ENCODE data around the gene XXYLT1.

Gene XXYLT1

DNA sequence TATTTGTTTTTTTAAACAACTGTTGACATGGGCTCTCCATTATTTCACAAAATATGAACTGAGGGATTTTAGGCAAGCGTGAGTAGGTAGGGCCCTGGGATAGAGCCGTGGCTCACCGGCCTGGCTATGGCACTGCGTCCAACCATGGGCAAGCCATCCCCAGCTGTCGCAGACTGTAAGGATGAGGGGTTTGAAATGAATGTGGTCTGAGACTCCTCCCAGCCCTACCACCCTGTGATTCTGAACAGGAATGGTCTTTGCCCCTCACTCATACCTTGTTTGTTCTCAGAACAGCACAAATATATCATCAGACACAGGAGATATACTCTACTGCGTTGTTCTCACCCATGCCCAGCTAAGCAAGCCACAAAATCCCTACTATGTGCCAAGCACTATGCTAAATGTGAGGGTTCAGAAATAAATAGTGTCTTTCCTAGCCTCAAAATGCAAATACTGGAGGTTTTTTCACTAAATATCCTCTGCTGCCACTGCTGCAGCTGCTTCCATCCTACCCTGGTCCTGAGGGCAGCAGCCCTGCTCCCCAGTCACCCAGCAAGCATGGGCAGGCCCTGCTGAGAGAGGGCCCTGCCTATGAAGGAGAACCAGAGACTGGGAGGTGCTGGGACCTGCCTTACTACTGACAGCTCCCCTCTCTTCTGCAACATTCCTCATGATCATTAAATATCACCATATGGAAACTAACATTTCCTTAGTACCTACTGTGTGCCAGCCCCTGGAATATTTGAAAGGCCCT lies 102.8 kb downstream of the XXYLT1 start:
- DNase-seq (ENCODE audit: low spot score), result no peak

DNA sequence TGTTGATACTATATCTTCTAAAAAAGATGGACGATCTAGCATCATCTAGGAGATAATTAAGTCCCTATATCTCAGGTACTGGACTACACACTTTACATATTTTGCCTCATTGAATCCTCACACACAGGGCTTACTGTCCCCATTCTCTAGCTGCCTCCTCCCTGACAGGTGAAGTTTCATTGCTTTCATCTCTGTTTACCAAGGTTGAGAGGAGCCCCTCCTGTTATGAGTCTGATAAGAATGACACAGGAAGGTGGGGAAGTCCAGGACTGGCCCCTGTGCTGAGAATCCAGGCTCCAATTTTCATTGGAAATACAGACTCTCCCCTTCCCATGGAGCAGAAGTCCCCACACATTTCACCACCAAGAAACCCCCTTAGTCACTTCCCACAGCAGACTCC lies 105.2 kb downstream of the XXYLT1 start:
- DNase-seq (ENCODE audit: low spot score), result no peak

DNA sequence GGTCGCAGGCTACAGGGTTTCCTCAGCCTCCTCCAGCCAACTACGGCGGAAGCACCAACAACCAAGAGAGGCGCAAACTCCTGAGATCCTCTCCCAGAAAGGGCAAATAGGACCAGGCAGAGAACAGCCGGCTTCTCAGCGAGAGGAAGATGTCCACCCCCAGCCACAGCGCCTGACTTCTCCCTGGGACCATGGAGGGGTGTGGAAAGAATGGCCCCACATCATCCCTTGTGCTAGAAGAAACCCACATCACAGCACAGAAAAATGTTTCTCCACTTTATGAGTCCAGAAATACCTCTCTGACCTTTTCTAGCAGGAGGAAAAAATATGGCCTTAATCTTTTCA lies 105.7 kb downstream of the XXYLT1 start:
- no peak for DNase-seq (ENCODE audit: low spot score)

DNA sequence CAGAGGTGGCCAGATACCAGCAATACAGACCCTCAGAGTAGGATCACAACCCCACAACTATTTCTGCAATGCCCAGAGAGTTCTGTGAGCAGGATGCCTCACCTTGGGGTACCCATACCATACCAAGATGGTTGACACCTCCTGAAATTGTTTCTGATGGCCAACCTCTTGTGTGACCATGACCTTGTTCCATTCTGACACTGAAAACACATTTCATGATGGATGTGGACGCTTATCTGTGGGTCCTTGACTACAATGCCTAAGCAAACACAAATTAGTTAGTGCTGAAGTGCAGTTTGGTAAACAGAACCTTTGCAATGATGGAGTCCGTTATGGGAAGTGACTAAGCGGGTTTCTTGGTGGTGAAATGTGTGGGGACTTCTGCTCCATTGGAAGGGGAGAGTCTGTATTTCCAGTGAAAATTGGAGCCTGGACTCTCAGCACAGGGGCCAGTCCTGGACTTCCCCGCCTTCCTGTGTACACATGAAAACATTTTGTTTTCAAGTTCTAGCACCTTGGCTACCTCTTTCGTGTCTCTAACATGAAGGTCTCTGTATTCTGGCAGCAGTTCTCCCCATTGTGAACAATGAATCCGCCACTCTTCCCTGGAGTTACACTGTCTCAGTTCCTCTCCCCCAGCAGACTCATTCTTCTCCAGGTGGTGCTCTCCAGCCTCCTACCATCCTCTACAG lies 106.2 kb downstream of the XXYLT1 start:
- DNase-seq (ENCODE audit: low spot score), result no peak

DNA sequence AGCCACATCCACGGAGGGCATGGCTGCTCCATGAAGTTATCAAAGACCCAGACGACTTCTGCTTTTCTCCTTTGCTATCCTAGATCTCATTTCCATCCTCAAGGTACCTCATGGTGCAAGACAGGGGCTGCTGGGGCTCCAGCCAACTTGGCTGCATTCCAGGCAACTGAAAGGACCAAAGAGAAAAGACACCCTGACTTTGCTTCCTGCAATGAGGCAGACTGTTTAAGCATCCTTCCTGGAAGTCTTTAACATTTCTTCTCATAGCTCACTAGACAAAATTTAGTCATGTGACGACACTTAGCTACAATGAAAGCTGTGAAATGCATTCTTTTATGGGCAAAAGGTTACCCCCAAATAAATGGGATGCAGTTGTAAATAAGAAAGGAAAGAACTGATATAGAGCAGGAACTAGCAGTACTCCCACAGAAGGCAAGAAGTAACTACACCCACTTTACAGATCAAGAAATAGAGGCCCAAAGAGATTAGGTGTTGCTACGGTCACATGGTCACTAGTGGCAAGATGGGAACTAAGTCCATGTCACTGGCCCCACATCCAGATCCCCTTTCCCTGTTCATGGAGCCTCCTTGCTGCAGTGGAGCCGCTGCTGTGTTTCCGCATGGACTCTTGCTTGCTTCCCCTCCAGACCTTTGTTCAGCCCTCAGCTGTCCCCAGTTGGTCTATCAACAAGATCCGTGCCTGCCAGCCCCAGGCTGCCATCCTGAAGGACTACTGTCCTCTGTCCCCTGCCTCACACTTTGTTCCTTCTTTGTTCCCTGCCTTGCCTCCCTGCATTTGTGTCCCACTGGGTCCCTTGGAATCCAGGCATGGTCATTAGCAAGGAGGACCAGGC lies 107.0 kb downstream of the XXYLT1 start:
- no peak for DNase-seq (ENCODE audit: low spot score)

DNA sequence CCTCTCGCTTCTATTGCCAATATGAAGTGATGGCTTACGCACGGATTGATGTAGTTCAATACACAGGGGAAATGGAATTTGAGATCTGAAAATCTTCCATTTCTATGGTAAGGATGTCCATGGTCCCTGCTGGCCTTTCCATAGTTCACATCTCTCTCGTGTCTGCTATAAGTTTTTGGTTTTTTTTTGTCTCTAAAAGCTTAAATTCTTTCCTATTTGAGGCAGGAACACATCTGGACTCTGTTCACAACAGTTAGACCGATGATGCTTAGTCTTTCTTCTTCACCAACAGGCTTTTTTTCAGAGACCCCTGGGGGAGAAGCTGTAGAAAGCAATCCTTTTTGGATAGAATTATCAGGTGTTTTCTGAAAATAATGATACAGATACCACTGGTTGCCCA lies 108.1 kb downstream of the XXYLT1 start:
- DNase-seq (ENCODE audit: low spot score), result no peak

DNA sequence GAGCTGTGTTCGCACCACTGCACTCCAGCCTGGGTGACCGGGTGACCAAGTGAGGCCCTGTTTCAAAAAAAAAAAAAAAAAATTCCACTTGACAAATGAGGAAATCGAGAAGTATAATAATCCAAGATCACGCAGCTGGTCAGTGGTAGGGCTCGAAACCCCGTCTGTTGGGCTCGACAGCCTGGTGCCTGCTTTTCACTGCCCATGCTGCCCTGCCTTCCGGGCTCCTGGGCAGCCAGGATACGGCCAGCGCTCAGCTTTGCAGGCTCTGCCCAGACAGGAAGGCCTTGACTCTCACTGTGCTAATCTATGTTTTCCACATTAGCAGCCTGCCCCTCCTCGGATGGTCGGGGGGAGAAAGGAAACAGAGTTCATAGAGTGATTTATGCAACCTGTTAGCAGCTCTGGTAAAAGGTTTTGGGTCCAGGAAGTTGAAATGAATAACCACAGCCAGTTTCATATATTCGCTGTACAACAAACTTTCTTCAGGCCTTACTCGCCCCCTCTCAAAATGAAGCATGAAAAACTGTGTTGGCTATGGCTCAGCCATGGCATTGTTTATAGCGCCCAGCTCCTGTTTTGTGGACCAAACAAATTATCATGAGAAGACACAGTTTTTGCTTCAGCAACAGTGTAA lies 108.8 kb downstream of the XXYLT1 start:
- DNase-seq (ENCODE audit: low spot score), result no peak

DNA sequence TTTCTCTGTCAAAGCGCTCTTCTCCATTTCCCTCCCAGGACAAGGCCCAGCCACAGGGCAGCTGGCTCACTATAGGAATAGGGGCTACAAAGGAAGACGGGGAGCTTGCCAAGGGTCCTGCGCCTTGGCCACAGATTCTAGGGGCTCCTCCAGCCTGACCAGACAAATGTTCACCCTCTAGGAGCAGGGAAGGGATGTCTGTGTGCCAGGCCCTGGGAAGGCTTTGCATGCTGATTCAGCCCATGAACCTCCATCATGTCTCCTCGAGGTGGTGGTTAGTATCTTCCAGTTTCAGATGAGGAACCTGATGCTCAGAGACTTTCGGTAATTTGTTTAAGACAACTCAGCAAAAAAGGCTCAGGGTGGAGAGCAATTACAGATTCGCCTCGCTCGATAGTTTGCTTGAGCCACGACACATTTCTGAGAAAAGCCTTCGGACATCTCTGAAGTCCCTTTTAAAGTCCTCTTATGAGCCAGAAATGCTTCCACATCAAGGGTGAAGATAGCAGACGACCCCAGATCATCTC lies 110.0 kb downstream of the XXYLT1 start:
- DNase-seq (ENCODE audit: low spot score), result no peak

DNA sequence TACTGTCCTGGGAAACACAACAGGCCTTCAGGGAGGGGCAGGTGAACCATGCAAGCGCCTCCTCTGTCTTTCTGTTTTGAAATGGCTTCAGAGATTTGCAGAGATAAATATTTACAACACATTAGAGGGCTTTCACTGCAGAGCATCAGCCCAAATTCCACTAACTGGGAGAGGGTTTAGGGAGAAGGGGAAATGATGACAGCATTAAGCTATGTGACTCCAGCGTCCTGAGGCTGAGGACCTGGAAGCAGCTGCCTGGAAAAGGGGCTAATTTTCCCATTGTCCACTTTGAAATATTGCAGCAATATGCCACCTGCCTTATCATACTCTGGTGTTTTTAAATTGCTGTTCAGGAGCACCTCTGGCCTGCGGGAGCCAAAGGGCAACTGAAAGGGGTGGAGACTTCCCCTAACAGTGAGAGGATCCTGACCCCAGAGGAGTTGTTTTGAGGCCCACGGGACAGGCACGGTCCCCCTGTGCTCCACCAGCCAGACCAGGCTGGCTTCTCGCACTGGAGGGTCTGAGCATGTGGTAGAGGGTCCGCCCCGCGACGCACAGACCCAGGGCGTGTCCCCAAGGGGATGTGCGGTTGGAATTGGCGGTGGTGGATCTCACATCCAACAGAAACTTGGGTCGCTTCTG lies 110.6 kb downstream of the XXYLT1 start:
- no peak for DNase-seq (ENCODE audit: low spot score)

DNA sequence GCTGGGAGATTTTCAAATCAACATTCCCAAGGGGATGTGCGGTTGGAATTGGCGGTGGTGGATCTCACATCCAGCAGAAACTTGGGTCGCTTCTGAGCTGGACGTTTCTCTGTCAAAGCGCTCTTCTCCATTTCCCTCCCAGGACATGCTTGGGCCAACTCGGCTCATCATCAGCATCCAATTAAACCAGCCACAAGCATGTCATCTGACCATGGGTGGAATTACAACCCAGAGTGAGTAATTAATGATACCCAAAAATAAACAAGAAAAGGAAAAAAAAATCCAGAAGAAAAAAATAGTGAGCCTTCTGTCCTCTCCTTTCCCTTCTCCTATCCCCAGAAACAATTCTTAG lies 111.2 kb downstream of the XXYLT1 start:
- no peak for DNase-seq (ENCODE audit: low spot score)

DNA sequence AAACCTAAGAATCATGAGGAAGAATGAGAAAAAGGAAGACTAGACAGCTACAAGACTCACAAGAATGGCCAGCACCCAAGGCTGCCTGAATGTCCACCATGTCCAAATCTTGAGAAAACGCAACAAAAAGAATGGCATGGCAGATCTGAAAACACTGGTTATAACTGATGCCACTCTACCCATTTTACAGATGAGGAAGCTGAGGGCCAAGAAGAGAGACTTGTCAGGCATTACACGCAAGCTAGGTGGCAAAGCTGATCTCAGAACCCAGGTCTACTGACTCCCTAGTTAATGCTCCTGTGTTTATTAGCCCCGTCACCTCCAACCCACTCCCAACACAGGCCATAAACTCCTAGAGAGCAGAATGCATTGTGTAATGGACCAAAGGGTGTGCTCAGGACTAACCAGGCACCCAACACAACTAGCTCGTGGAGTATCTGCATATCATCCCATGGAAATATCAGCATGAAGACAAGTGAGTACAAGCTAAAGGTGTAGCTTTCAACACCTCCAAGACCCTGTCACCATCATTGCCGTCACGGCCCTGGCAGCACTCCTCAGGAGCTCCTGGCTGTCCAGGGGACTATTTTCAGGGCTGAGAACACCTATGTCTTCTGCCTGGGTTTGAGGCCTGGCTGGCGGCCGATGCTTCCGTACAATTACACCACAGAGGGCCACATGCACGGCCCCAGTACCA lies 111.7 kb downstream of the XXYLT1 start:
- no peak for DNase-seq (ENCODE audit: low spot score)

DNA sequence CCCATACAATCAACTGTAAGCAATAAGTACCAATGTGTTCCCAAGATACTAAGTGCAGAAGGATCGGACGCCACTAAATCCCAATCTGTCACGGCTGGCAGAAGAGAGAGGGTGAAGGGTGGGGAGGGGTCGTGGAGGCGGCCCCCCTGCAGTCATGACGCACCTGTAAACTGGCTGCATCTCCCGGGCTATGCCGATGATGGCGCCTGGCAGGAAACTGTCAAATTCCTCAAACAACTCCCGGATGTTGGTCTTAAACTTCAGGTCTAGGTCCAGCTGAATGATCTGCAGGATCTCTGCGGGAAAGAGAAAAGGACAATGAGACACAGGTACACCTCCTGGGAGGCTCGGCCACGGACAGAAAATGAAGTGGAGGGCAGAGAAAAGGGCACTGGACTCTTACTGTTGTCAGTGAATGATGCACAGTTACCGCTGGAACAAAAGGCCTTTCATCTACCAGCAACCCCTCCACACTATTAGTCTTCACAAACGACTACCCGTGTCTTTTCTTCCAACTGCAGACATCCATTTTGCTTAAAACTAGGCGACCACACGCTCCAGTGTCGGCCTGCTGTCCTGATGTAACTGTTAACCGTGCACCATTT lies 114.6 kb downstream of the XXYLT1 start:
- peak; percentile 29 for DNase-seq (ENCODE audit: low spot score)

DNA sequence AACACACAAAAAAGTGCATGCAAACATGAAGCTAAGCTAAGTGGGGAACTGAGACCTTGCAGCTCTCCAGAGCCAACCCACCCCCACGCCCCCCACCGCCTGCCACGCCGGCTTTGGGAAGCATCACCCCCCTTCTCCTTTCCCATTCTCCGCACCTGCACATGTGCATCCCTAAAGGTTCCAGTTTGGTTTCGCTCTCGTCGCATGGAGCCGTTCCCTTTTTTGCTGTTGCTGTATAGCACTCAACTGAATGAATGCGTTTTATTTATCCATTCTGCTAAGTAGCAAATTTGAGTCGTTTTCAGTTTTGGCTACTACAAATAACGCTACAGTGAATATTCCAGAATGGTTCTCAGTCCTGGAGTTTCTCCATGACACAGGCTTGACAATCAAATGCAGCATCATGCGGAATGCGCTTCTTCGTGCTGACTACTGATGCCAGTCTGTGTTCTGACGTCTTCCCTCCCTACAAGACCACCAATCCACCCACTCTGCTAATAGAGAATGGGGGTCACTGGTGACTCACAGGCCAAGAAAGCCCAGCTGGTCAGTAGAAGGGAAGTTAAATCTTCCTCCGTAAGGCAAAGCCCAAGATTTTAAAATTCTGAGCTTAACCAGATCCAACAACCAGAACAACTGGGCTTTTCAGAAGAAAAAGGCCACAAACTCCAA lies 115.3 kb downstream of the XXYLT1 start:
- DNase-seq (ENCODE audit: low spot score), result no peak

DNA sequence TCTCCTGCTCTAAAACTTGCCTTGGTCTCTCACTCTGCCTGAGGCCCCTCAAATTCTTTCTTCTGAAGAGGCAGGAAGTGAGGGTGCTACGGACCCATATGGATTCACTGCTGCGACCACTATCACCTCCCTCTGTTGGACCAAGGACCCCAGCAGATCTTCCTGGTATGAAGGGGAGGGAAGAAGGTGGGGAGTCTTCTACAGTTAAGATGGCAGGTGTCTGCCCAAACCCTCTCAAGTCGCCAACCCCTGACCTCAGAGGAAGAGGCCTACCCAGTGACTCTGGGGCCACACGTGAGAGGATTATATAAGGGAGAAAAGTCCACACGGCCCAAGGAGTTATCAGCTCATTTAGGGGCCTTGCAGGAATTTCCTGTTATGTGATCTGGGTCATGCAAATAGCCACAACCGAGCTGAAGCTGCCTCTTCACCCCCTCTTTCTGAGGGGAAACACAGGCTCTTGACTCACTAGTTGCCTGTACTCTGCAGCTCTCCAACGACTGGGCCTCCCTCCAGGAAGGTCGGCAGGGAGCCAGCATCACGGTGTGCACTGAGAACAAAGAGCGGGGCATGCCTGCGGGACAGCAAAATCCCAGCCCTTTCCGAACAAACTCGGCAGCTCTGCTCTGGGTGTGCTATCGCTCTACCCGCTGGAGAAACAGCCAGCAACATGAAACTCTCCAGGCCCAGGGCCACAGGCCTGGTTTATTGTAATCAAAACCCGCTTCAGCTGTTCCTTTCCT lies 116.0 kb downstream of the XXYLT1 start:
- peak; percentile 58 for DNase-seq (ENCODE audit: low spot score)

DNA sequence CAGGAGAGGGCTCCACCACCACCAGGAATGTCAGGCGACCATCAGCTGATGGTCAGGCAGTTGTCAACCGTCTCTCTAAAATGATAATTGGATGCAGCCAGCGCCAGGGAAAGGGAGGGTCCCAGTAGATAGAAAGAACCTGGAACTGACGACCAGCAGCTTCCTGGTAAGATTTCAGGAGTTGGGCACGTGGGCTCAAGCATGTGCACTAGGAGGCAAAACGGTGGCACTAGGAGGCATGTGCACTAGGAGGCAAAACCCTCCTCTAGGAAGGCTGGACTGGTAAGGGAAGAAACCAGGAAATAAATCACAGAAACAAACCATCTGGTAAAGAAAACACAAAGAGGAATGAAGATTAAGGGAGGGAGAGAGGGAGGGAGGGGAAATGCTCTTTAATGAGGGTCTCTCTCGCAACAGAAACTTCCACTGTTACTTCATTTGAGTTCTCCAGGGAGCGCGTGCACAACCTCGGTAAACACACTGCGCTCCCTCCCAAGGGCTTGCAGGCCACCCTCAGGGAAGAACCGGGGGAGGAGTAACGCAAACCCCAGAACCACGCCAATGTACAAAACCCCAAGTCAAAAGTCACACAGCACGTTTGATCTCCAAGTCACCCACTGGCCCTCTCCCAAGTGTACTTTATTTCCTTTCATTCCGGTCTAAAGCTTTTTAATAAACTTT lies 116.7 kb downstream of the XXYLT1 start:
- DNase-seq (ENCODE audit: low spot score), result no peak

DNA sequence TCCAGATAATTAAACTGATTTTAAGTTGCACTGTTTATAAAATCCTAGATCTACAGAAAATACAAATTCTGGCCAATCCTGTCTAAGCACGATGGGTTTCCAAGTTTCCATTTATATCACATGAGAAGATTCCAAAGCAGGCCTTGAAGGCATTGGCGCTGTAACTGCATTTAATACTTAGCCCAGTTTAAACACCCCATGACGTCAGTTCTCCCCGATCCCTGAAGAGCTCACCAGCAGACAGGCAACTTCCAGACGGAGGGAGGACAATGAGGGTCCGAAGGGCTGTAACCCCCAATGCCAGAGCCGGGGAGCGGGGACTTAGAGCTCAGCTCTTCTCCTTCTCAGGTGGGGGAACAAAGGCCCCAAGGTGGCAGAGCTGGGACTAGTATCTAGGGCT lies 117.3 kb downstream of the XXYLT1 start:
- no peak for DNase-seq (ENCODE audit: low spot score)

DNA sequence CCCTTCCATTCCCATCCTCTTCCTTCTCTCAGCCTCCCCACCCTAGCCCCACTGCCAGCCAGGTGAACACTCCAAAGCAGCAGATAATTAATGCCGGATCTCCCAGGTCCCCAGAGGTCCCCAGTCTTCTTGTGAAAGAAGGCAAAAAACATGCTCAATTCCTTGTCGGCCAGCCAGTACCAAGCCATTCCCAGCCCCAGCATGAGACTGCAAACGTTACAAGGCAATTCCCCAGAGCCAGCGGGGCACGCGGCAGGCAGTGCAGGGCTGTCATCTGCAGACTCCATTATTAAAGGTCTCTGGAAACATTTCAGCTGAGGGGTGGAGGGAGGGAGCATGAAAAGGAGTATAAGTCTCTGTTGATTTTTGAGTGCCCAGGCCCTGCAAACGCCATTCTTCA lies 117.8 kb downstream of the XXYLT1 start:
- no peak for DNase-seq (ENCODE audit: low spot score)

DNA sequence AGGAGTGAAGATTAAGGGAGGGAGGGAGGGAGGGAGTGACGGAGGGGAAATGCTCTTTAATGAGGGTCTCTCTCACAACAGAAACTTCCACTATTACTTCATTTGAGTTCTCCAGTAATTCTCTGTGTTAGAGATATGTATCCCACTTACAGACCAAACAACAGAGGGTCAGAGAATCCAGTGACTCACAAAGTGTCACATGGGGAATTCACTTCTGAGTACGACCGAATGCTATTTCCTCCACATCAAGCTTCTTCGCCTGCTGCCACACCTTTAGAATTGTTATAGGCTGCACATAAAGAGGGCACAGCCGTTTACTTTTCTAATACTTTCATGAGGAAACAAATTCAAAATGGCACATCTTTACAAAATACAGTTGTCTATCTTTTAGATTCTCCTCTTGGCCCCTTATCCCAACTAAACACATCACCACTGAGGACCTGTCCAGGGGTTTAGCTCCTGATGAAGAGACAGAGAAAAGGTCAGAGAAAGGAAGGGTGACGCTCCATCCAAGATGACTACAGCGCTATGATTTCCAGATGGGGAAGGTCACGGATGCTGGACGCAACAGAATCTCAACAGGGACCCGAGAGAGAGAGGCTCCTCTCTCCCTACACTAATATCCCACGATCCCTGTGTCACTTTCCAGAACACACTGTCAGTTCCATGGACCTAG lies 119.0 kb downstream of the XXYLT1 start:
- no peak for DNase-seq (ENCODE audit: low spot score)
